NCI-H82 treated with DMSO at 0.1 percent for 48 hours (cell line): ENCODE data around the gene PEX14.

ENCODE experiments used
- DNase-seq: peaks from one replicate; lab custom pipeline; 2025; ENCODE audit not compliant: unreplicated experiment; lab: John Stamatoyannopoulos, UW

PEX14 gene

GRCh38 chr1:10615932-10616671, 141.4 kb downstream of the PEX14 start:
- no peak for DNase-seq

DNA sequence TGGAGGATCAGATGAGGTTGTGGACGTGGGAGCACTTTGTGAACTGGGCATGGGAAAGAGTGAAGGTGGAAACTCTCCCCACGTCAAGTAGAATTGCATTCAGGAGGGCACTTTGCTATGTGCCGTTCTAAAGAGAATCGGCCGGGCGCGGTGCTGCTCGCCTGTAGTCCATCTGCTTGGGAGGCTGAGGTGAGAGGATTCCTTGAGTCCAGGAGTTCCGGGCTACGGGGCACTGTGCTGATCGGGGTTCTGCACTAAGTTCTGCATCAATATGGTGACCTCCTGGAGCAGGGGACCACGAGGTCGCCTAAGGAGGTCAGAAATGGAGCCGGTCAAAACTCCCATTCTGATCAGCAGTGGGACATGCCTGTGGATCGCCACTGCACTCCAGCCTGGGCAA, 141.9 kb downstream of the PEX14 start:
- no peak for DNase-seq

GRCh38 chr1:10617318-10617717, 142.6 kb downstream of the PEX14 start:
- no peak for DNase-seq

- DNase-seq, result no peak
Measured at GRCh38 chr1:10617931-10618885, 143.5 kb downstream of the PEX14 start.

DNA sequence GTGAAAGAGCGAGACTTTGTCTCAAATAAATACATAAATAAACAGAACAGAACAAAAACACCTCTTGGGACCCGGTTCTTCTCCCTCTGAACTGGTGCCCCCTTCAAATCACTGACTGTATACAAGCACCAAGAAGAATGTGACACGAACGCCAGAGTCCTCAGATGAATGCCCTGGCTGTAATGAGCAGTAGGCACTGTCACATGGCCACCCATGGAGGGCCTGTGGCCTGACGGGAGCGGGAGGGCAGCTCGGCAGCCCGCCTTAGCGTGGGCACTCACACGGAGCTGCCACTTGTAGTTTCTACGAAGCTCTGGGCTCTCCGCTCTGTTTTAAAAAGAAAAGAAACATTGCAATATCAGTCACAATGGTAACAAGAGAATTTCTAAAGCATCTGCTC, 146.0 kb downstream of the PEX14 start:
- DNase-seq, result no peak

DNA sequence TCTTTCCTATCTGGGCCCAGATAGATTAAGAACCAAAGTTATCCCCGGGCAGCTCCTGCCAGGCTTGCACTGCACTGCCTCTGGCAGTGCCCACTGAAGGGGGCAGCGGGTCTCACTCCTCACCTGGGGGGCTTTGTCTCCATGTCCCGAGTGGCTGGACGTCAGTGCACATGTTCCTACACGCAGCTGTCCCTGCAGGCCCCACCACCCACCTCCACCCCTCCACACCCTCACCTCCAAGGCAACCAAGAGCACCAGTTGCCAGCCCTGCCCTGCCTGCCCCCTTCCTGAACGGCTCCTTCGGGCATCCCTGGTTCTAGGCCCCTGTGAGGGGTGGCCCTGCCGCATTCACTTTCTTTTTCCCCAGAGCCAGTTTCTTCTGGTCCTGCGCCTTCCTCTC, 147.2 kb downstream of the PEX14 start:
- DNase-seq, result no peak

DNA sequence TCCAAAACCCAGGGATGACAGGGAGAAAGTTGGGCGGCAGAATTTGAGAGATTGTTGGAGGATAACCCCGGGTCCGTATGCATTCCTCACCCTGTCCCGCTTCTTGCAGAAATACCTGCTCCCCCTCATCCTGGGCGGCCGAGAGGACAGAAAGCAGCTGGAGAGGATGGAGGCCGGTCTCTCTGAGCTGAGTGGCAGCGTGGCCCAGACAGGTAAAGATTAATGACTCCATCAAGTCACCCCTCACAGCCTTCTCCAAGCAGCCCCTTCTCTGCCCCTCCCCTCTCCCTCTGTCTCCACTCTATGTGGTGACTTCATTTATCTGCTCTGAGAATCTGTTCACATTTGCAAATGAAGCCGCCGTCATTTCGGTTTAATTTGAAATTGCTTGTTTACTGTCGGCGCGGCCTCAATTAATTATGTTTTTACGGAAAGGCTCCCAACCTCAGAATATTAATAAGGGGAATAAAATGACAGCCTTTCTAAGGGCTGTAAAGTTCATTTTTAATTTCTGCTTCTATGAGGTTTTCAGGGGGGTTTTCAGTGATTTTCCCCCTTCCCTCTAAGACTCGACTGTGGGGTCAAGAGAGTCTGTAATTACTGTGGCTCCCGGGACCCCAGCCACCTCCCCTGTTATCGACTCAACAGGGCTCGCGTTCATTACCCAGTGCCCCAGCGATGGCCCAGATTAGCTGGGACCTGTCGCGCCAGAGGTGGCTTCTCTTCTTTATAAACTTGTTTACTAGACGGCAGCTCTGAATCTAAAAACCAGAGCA, 148.3 kb downstream of the PEX14 start:
- DNase-seq, result no peak

GRCh38 chr1:10623686-10624145, 149.0 kb downstream of the PEX14 start:
- DNase-seq, result no peak

DNA sequence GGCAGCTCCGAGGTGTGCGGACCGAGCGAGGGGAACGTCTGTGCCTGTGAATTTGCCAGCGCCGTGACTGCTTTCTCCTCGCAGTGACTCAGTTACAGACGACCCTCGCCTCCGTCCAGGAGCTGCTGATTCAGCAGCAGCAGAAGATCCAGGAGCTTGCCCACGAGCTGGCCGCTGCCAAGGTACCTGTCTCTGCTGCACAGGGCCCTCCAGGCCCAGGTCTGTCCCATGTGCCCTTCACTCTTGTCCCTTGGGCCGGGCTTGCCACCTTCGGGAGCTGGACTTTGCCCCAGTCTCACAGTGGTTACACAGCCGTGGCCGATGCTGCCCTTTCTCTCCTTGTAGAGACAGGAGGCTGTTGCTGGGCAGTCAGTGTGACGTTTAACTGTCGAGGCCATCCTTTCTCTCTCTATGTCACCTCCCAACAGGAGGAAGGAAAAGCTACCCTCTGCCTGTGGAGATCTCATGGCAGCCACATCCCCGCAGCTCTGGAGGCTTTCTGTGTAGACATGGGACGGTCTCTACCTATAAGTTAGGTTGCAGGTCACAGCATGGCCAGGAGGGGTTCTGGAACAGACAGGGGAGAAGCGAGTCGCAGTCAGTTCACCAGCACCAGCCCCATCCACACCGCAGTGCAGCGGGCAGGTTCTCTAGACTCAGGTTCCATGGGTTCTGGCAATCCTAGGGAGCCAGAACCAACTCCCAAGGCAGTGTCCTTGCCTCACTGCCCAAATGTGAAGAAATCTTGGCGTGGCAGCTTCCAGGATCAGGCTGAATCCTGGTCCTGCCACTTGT, 149.7 kb downstream of the PEX14 start:
- DNase-seq, result no peak

DNA sequence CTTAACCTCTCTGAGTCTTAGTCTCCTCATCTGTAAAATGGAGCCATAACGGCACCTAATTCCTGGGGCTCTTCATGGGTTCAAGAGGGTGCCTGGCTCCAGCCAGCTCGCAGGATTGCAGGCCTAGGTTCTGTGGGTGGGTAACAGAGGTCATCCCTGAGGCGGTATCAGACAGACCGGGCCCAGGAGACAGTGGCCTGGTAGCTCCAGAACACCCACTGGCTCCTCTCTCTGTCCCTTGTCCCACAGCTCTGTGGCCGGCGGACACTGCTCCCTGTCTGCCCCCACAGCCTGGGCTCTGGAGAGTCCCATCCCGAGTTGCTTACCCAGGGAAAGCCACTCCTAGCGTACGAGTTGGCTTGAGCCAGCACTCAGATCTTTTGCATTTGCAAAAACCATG, 150.3 kb downstream of the PEX14 start:
- DNase-seq, result no peak

DNA sequence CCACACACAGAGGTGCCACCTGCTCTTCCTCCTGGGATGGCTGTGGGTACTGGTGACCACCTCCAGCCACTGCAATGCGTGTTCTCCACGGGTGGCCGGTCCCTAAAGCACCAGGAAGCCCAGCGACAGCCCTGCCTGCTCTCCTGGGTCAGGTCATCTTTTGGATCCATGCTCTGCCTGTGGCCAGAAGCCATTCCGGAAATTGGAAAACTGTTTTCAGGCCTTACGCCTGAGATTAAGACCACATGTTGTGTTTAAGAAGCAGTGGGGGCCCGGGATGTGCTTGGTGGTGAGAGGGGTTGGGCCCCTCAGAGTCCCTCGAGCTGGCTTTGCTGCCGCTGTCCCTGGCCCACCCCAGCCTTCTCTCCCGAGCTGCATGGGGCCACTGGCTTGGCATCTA, 150.8 kb downstream of the PEX14 start:
- DNase-seq, result no peak

GRCh38 chr1:10626131-10626731, 151.5 kb downstream of the PEX14 start:
- no peak for DNase-seq

DNA sequence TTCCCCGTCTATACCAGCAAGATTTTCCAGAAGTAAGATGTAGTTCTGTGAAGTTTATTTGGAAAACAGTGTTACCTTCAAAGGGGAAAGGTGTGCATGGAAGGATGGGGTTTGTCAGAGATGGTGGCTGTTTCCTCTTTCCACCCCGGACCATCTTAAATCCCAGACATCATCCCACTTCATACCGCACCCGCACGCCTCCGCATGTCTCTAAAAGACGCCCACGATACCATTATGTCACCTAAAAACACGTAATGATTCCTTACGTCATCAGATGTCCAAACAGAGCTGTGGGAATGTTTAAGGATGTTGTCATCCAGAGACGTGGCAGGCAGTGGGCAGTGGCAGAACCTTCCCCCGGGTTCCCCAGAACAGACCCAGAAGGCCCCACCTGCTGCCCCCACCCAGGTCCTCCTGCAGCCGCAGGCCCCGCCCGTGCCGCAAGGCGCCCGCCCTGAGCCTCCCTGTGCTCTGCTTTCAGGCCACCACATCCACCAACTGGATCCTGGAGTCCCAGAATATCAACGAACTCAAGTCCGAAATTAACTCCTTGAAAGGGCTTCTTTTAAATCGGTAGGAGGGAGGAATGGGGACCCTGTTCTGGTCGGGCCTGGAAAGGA, 152.2 kb downstream of the PEX14 start:
- DNase-seq, result no peak

GRCh38 chr1:10628685-10629084, 153.9 kb downstream of the PEX14 start:
- no peak for DNase-seq

DNA sequence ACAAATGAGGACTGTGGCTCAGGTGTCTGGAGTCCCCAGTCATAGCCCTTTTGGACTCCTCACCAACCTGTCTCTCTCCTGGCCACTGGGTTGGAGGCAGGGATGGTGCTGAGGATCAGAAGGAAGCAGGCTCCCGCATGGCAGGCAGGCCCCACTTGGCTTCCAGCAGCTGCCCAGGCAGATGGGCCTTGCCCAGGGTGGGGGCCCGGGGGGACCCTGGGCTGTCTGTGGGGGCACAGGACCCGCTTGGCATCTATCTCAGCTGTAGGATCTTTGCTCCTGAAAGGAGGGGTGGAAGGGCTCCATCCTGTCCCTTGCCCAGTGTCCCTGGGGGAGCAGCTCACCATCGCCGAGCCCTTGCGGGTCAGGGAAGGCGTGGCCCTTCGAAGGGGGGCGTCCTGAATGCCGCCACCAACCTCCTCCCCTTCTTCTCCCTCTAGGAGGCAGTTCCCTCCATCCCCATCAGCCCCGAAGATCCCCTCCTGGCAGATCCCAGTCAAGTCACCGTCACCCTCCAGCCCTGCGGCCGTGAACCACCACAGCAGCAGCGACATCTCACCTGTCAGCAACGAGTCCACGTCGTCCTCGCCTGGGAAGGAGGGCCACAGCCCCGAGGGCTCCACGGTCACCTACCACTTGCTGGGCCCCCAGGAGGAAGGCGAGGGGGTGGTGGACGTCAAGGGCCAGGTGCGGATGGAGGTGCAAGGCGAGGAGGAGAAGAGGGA, 154.5 kb downstream of the PEX14 start:
- DNase-seq, result no peak

DNA sequence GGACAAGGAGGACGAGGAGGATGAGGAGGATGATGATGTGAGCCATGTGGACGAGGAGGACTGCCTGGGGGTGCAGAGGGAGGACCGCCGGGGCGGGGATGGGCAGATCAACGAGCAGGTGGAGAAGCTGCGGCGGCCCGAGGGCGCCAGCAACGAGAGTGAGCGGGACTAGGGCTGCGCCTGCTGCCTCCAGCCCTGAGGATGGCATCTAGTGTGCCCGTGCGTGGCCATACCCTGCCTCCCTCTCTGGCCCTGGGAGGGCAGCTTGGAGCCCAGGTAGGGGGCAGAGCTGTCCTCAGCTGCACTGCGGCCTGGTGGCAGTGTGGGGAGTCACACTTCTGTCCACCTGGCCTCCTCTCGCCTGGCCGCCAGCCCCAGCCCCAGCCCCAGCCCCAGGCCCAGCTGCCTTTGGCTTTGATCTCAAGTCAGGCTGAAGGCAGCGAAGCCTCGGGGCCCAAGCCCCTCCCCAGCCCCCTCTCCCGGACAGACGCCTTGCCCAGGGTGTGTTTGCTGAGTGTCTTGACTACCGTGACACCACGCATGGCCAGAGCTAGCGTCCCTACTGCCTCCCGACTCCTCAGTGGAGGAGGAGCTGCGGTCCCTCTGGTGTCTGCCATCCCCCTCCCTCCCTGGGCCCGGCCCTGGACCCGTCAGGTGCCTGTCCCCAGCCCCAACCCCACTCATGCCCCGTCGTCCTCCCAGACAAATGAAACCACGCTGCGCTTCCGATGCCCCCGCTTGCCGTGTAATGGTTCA, 155.2 kb downstream of the PEX14 start:
- DNase-seq, result no peak

GRCh38 chr1:10630661-10631120, 155.9 kb downstream of the PEX14 start:
- no peak for DNase-seq

- no peak for DNase-seq
Measured at GRCh38 chr1:10631121-10631810, 156.5 kb downstream of the PEX14 start.
